GM21381 (cell line): ENCODE results near the gene TPRG1L.

ENCODE experiments used
- ATAC-seq: cut with Tn5 transposase; IDR thresholded peaks from one replicate; pipeline ENCODE4 v1.9.1; 2021; ENCODE audit warnings: mild to moderate bottlenecking, moderate library complexity; ENCODE audit not compliant: unreplicated experiment

The TPRG1L gene

GRCh38 chr1:3593334-3593733 is 31.5 kb upstream of the TPRG1L start:
- no peak for ATAC-seq

- no peak for ATAC-seq
Measured at GRCh38 chr1:3593745-3594144, 31.1 kb upstream of the TPRG1L start.

GRCh38 chr1:3594706-3595377 is 30.0 kb upstream of the TPRG1L start:
- no peak for ATAC-seq

GRCh38 chr1:3595949-3596348 is 28.9 kb upstream of the TPRG1L start:
- no peak for ATAC-seq

GRCh38 chr1:3596663-3597598 is 27.9 kb upstream of the TPRG1L start:
- no peak for ATAC-seq

GRCh38 chr1:3597599-3597964 is 27.2 kb upstream of the TPRG1L start:
- no peak for ATAC-seq

- no peak for ATAC-seq
Measured at GRCh38 chr1:3598051-3598491, 26.7 kb upstream of the TPRG1L start.

- ATAC-seq, result no peak
Measured at GRCh38 chr1:3598522-3599285, 26.1 kb upstream of the TPRG1L start.

- no peak for ATAC-seq
Measured at GRCh38 chr1:3599286-3599811, 25.5 kb upstream of the TPRG1L start.

GRCh38 chr1:3599816-3600215 is 25.0 kb upstream of the TPRG1L start:
- ATAC-seq, result no peak

GRCh38 chr1:3600354-3600753 is 24.5 kb upstream of the TPRG1L start:
- ATAC-seq, result no peak

GRCh38 chr1:3601743-3602142 is 23.1 kb upstream of the TPRG1L start:
- no peak for ATAC-seq

GRCh38 chr1:3602375-3602774 is 22.4 kb upstream of the TPRG1L start:
- ATAC-seq, result no peak

- no peak for ATAC-seq
Measured at GRCh38 chr1:3603156-3603555, 21.7 kb upstream of the TPRG1L start.

GRCh38 chr1:3603571-3604467 is 21.0 kb upstream of the TPRG1L start:
- ATAC-seq, result no peak

GRCh38 chr1:3604468-3604974 is 20.3 kb upstream of the TPRG1L start:
- ATAC-seq, result no peak

- no peak for ATAC-seq
Measured at GRCh38 chr1:3604997-3605823, 19.6 kb upstream of the TPRG1L start.

- no peak for ATAC-seq
Measured at GRCh38 chr1:3606779-3607702, 17.8 kb upstream of the TPRG1L start.
